Ovary (tissue), 9 donors: ENCODE measurements around the gene MED31. TPM values are rescaled to one million over a fixed set of nuclear protein-coding genes. Genes with fewer than 3 reads are reported as not detected.
"Not testable (repeated sequence)": the region's sequence is repeated elsewhere in the genome, so short reads cannot be mapped to it uniquely, and the experiment has no call there.

Experiments used
- DNase-seq, 5 donors: peaks; one replicate each; pipeline ENCODE4 v3.0.0-alpha.2; 2019 to 2020
- H3K27ac ChIP-seq, 2 donors: fragments of 200-600 bp; one replicate each; pipeline versions ENCODE4 v1.5.1 to v1.8.0; 2019 to 2022
- H3K27me3 ChIP-seq: fragments of 200-600 bp; one replicate; pipeline ENCODE4 v1.8.0; 2022
- H3K36me3 ChIP-seq: fragments of 200-600 bp; sonication (generic); one replicate; pipeline ENCODE4 v1.5.1; 2019
- H3K4me1 ChIP-seq: one replicate; pipeline ENCODE4 v1.8.1; 2013; ENCODE audit warnings: mild to moderate bottlenecking, moderate library complexity; ENCODE audit not compliant: insufficient read depth
- H3K4me3 ChIP-seq: fragments of 200-600 bp; sonication (generic); one replicate; pipeline ENCODE4 v1.5.1; 2017
- H3K9me3 ChIP-seq, 2 donors: fragments of 200-600 bp in 1 of 2; sonication (generic) in 1 of 2; one replicate each; pipeline versions ENCODE4 v1.5.1 to v1.8.1; 2013 to 2019; ENCODE audit warnings: mild to moderate bottlenecking in 1 of 2, moderate library complexity in 1 of 2
- EP300 ChIP-seq: sonication (generic); formaldehyde crosslinking; IDR thresholded peaks from one replicate; pipeline ENCODE4 v1.6.1; 2017; ENCODE audit warnings: antibody characterized with exemption
- POLR2A ChIP-seq: fragments of 450-650 bp; IDR thresholded peaks from one replicate; pipeline ENCODE4 v1.6.1; 2017; ENCODE audit warnings: antibody characterized with exemption, mild to moderate bottlenecking, moderate library complexity
- WGBS, 3 donors: extraction: QIAGEN DNeasy Blood & Tissue Kit in 1 of 3; methylation state at CpG; one replicate each; pipeline versions ENCODE4 v1.1.5 to v1.1.7; 2013 to 2017; 5-methylcytosine and 5-hydroxymethylcytosine counted together
- intact Hi-C, 4 donors: fragments of 100-400 bp; cut with DNase I; formaldehyde crosslinking; loops; one replicate each; pipeline versions ENCODE4 v1.11.0 to v1.15.1; 2022 to 2023
- polyA plus RNA-seq, 2 donors: library from polyadenylated mRNA; stranded (reverse); fragments of 200-250 nt in 1 of 2; fragments of 350-450 nt in 1 of 2; fragmentation: Illumina TruSeq in 1 of 2; extraction: RNeasy Lipid Tissue Mini Kit (QIAGEN cat#74804) in 1 of 2; gene quantifications; one replicate each; pipeline ENCODE4 v1.2.3, GENCODE V29; 2013 to 2014
- total RNA-seq, 7 donors: library from RNA; depleted of rRNA in 2 of 7; stranded (reverse); fragments of >200 nt in 2 of 7; fragmentation: NEBNext Ultra II Directional in 3 of 7; extraction: Animal tissue kit (Norgen Biotek cat#: 25700) in 3 of 7; gene quantifications; one replicate each; pipeline versions ENCODE4 v1.1.0 to v1.2.4, GENCODE V29; 2016 to 2023
- TF ChIP-seq, protein P1 (sequence below), 3 donors: fragments of 450-650 bp in 2 of 3; fragments of 200-600 bp in 1 of 3; IDR thresholded peaks; one replicate each; pipeline versions ENCODE4 v1.5.1 to v1.8.0; 2016 to 2022; ENCODE audit warnings: antibody characterized with exemption in 3 of 3, mild to moderate bottlenecking in 1 of 3
- donor health status: DM: no; HTN: no; CAD: no; lungs with moderate emphysema.
- donor health status: DM: no; HTN: no; CAD: no.
- donor health status: Bipolar disorder and iron deficiency.
- donor health status: DM: yes; HTN: yes; CAD: no.
- donor health status: DM: no; HTN: no; CAD: no.
- donor health status: DM: yes; HTN: yes; CAD: no.

Gene MED31
- total and polyA plus RNA-seq, 9 donors, result 15.0 to 21.9 (median 17.1) TPM

DNA sequence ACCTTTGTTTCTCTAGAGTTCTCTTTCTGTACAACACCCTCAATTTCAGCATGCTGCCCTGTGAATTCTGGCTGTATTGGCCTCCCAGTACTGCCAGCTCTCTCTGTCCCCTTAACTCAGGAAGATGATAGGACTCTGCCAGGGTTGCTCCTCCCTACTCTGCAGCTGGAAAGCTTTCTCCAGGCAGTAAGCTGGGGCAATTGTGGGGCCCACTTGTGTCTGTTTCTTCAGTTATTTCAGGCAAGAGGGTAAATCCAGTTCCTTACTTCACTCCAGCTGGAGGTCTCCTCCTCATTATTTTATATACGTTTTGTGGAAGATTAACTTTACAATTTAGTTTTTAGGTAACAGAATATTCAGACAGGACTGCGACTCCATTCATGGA, 10.1 kb upstream of the MED31 start:
- no peak for DNase-seq
- WGBS, 3 donors, result 61 to 68% (median 63%) methylated on average over 2 of the region's 2 CpGs
- Histone ChIP-seq H3K27ac (no peak overlapping the region), H3K27me3 (no peaks in the 10 kb centered on the region), H3K4me1 (no peaks in the 10 kb centered on the region), H3K4me3 (no peak overlapping the region), H3K9me3 (no peaks in the 10 kb centered on the region), H3K36me3 (no peaks in the 10 kb centered on the region)
- intact Hi-C loops, result loop anchor here (5.0 to 10.0 kb wide), 6 partner anchors 93 to 486 kb away; partner anchors contain the start of genes ALOX12 (in 1 of the 4) and XAF1 (in 1 of the 4)
- TF ChIP-seq, protein P1, sequence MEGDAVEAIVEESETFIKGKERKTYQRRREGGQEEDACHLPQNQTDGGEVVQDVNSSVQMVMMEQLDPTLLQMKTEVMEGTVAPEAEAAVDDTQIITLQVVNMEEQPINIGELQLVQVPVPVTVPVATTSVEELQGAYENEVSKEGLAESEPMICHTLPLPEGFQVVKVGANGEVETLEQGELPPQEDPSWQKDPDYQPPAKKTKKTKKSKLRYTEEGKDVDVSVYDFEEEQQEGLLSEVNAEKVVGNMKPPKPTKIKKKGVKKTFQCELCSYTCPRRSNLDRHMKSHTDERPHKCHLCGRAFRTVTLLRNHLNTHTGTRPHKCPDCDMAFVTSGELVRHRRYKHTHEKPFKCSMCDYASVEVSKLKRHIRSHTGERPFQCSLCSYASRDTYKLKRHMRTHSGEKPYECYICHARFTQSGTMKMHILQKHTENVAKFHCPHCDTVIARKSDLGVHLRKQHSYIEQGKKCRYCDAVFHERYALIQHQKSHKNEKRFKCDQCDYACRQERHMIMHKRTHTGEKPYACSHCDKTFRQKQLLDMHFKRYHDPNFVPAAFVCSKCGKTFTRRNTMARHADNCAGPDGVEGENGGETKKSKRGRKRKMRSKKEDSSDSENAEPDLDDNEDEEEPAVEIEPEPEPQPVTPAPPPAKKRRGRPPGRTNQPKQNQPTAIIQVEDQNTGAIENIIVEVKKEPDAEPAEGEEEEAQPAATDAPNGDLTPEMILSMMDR (IDR thresholded peaks at IDR 0.05), result no peak
- no peak for TF ChIP-seq EP300
- no peak for TF ChIP-seq POLR2A

DNA sequence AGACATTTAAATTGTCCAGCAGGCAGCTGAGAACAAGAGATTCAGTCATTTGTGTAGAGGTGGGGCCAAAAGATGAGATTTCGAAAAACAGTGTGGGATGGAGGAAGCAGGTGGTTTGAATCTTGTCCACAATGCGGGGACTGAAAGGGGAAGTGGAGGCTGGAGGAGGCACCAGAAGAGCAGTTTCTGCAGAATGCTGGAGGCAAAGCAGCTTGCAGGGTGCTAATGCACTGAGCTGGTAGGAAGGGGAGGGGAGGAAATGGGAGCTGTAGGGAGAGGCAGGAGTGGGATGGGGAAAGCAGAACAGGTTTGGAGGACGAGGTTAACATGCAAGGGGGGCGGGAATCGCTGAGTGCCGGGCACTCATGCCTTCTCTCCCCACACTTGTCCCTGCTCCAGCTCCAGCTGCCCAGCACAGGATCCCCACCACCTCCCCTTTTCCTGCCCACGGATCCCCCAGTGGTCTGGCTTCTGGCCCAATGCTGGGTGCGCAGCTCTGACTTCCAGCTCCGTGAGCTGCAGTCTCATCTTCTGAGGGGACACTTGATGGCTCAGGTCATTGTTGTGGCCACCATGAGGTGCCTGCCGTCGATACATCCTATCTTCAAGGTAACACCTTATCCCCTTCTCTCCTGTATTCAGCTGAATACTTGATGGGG, 9.5 kb upstream of the MED31 start:
- Histone ChIP-seq H3K4me3 (no peak overlapping the region), H3K27ac (no peak overlapping the region), H3K9me3 (no peaks in the 10 kb centered on the region), H3K36me3 (no peaks in the 10 kb centered on the region), H3K27me3 (no peaks in the 10 kb centered on the region), H3K4me1 (no peaks in the 10 kb centered on the region)
- TF ChIP-seq, protein P1 (IDR thresholded peaks at IDR 0.05), result no peak
- TF ChIP-seq POLR2A (no peak), EP300 (no peak)
- intact Hi-C loops, result loop anchor here (5.0 to 10.0 kb wide), 6 partner anchors 94 to 486 kb away; partner anchors contain the start of genes ALOX12 (in 1 of the 4) and XAF1 (in 1 of the 4)
- 17 to 37% (median 22%) methylated on average over 11 of the region's 11 CpGs for whole genome bisulfite sequencing, 3 donors
- DNase-seq, result no peak

DNA sequence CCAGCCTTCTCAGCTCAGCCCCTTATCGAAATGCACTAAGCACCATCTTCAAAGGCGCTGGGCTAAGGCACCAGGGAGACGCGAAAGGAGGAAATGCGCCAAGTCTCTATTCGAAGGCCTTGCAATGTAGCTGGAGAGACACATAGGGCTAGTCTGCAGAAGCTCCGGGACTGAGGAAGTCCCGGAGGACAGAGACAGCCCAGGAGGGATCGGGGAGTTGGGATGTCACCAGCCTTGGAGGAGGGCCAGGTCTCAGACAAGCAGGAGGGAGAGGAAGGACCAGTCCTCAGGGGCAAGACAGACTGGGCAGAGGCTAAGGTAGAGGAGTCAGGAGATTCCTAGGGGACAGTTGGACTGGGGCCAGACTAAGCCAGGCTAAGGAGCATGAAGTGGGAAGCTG, 8.7 kb upstream of the MED31 start:
- H3K9me3 ChIP-seq, result no peaks in the 10 kb centered on the region
- no peak for DNase-seq
- intact Hi-C loops, result loop anchor here (5.0 to 10.0 kb wide), 6 partner anchors 95 to 487 kb away; partner anchors contain the start of genes ALOX12 (in 1 of the 4) and XAF1 (in 1 of the 4)
- no peaks in the 10 kb centered on the region for H3K36me3 ChIP-seq
- TF ChIP-seq, protein P1 (IDR thresholded peaks at IDR 0.05), result no peak
- no peak for TF ChIP-seq EP300
- 67 to 79% (median 77%) methylated on average over 9 of the region's 9 CpGs for WGBS, 3 donors
- H3K4me3 ChIP-seq, result no peak overlapping the region
- H3K27me3 ChIP-seq, result no peaks in the 10 kb centered on the region
- no peak overlapping the region for H3K27ac ChIP-seq
- H3K4me1 ChIP-seq, result peaks cover under 1% of the 10 kb centered on the region

DNA sequence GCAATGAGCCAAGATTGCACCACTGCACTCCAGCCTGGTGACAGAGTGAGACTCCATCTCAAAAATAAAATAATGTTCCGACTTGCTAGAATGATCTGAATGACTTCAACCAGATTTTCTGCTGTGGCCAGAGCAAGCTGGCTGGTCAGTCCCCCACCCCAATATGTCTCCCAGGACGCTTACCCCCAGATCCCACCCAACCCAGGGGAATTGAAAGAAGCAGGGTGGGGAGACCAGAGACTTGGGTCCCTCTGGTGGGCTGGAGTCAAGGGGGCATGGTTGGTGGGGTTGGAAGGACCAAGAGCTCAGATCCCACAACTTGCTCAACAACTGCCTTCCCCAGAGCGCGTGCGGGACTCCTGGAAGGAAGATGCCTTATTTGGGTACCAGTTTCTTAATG, 7.0 kb upstream of the MED31 start:
- DNase-seq, H3K27ac ChIP-seq, H3K27me3 ChIP-seq, H3K36me3 ChIP-seq, intact Hi-C loops, H3K4me3 ChIP-seq, H3K9me3 ChIP-seq, H3K4me1 ChIP-seq: not testable (repeated sequence)
- whole genome bisulfite sequencing, 3 donors, result 85 to 90% (median 88%) methylated on average over 2 to 5 of the region's 5 CpGs

DNA sequence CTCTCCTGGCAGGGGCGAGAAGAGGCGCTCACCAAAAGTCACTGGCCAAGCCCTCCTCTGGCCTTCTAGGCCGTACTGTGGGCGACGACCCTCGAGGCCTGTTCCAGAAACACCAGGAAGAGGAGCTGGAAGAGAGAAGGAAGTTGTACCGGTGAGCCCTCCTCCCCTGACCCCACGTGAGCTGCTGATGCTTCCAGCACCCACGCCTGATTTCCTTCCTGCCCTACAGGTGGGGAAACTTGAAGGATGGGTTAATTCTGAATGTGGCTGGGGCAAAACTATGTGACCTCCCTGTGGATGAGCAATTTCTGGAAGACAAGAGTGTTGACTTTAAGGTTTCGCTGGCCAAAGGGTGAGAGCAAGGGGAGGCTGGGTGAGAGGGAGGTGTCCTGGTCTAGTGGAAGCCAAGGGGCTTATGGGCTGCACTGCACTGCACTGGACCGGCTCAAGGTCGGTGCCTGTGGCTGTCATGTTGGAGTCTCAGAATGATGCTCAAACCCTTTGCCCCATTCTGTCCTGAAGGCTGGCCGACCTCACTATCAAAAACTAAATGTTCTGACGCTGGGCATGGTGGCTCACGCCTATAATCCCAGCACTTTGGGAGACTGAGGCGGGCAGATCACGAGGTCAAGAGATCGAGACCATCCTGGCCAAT, 6.4 kb upstream of the MED31 start:
- no peaks in the 10 kb centered on the region for H3K27me3 ChIP-seq
- TF ChIP-seq POLR2A (no peak), EP300 (no peak)
- TF ChIP-seq, protein P1 (IDR thresholded peaks at IDR 0.05), result no peak
- no peaks in the 10 kb centered on the region for H3K36me3 ChIP-seq
- H3K9me3 ChIP-seq, result no peaks in the 10 kb centered on the region
- intact Hi-C loops, result no loop called here
- DNase-seq, result no peak
- H3K27ac ChIP-seq, result no peak overlapping the region
- no peak overlapping the region for H3K4me3 ChIP-seq
- WGBS, 3 donors, result 78 to 84% (median 79%) methylated on average over 17 to 18 of the region's 18 CpGs
- peaks cover 2% of the 10 kb centered on the region for H3K4me1 ChIP-seq

DNA sequence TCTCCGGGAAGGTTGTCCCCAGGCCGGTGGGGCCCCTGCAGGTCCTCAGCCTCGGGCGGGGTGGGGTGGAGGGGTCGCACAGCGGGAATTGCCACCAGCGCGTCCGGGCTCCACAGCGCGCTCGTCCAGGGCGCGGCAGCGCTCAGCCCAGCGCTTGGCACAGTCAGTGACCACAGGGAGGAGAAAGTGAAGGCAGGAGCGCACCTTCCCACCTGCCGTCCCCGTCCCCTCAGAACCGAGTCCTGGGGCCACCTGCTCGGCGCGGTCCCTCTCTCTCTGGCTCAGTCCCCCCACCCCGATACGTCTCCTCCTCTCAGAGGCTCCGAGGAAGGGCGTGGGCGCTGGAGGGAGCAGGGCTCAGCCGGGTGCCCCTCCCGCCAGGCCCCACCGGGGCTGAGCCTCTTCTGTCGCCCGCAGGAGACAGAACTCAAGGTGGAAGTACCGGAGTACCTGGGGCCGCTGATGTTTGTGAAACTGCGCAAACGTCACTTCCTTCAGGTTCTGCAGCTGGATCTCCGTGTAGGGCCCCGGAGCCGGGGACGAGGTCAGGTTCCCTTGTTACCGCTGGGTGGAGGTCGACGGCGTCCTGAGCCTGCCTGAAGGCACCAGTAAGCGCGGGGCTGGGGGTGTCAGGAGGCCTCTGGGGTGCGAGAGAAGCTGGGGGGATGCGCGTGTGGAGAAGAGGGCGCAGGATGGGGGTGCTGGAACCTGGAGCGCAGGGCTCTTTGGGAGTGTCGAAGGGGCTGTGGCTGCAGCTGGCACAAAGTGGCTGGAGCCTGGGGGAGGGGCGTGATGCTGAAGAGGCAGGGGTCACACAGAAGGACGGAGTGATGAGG, 5.6 kb upstream of the MED31 start:
- H3K4me3 ChIP-seq, intact Hi-C loops, H3K9me3 ChIP-seq, H3K36me3 ChIP-seq, DNase-seq, H3K27me3 ChIP-seq, H3K27ac ChIP-seq, H3K4me1 ChIP-seq: not testable (repeated sequence)
- 7 to 15% (median 14%) methylated on average over 42 to 55 of the region's 55 CpGs for WGBS, 3 donors
